ENCODE results near the gene STX3.

DNA sequence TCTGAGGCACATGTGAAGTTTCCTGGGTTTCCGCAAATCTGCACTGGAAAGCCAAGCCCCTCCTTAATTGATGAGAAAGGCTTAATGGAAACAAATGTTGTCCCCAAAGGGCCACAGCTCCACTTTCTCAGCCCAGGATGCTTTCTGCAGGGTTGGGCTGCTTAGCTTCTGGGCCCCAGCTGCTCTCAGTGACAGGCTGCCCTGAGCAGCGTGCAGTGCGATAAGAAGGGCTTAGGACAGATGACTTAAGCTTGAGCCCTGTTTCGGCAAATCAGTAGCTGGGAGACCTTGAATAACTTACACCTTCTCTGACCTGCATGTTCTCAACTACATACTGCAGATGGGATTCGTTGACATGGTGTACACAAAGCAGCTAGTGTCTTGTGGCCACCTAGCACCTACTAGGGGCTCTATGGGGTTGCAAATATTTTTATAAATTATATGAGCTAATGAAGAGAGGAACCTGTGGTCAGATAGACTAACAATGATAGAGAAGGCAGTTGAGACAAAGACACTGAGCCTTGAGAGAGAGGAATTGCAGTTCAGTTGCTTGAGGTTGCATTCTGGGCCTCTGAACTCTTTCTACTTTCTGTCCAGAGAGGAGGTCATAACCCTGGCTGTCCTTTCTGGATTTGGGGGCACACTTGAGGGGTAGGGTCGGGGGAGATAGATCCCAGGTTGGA, 11.5 kb downstream of the STX3 start:
- TF ChIP-seq, protein P1, sequence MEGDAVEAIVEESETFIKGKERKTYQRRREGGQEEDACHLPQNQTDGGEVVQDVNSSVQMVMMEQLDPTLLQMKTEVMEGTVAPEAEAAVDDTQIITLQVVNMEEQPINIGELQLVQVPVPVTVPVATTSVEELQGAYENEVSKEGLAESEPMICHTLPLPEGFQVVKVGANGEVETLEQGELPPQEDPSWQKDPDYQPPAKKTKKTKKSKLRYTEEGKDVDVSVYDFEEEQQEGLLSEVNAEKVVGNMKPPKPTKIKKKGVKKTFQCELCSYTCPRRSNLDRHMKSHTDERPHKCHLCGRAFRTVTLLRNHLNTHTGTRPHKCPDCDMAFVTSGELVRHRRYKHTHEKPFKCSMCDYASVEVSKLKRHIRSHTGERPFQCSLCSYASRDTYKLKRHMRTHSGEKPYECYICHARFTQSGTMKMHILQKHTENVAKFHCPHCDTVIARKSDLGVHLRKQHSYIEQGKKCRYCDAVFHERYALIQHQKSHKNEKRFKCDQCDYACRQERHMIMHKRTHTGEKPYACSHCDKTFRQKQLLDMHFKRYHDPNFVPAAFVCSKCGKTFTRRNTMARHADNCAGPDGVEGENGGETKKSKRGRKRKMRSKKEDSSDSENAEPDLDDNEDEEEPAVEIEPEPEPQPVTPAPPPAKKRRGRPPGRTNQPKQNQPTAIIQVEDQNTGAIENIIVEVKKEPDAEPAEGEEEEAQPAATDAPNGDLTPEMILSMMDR (IDR thresholded peaks at IDR 0.05; ENCODE audit: low read depth, low read length, poor library complexity, severe bottlenecking): no peak
- TF ChIP-seq EZH2phosphoT487 (IDR thresholded peaks at IDR 0.05; ENCODE audit: borderline replicate concordance, low read length): no peak
